ENCODE results near the gene EMP2.

EMP2 gene

GRCh38 chr16:10490141-10490540 is 90.3 kb downstream of the EMP2 start:
- no peak for DNase-seq (ENCODE audit: low read depth)

- DNase-seq (ENCODE audit: low read depth): no peak
Observed at GRCh38 chr16:10485698-10486382, 94.6 kb downstream of the EMP2 start.

GRCh38 chr16:10485159-10485558 is 95.2 kb downstream of the EMP2 start:
- DNase-seq (ENCODE audit: low read depth): no peak

GRCh38 chr16:10480151-10480550 is 100.2 kb downstream of the EMP2 start:
- DNase-seq (ENCODE audit: low read depth): no peak
